CD4-positive, alpha-beta T cell treated with Interleukin-1 beta for 1 hour (primary cell): ENCODE measurements around the gene VMP1.

Source experiments
- DNase-seq, 2 donors: peaks; one replicate each; pipeline ENCODE4 v3.0.0-alpha.2; 2020 to 2022

VMP1 gene

DNA sequence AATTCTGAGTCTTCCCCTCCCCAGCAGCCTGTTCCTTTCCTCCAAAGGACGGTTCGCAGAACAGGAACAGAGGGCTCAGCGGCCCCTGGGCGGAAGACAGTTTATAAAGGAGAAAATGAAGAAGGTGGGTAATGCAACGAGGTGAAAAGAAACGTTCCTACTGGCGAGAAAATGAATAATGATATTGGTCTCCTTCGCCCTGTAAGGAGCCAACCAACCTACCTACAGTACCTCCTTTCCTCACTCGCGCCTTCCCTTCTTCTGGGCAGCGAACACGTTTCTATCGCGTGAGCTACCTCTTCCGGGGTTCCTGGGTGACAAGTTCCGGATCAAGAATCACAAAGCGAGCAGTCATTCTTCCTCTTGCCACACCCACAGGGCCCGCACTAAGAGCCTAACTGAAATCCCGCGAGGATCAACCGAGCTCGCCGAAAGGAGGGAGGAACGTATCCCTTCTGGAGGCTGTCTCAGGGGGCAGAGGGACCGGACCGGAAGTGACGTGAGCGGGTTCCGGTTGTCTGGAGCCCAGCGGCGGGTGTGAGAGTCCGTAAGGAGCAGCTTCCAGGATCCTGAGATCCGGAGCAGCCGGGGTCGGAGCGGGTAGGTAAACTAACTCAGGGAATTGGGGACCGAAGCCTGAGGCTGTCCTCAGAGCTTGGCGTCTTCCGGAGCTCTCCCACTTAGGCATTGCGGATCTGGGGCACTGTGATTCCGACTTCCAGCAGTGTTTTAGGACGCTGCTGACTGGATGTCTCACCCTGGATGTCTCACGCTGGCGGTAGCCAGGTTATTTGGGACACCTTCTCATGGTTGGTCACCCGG lies at the start of gene VMP1, which contains the start of gene PTRH2:
VMP1 (plus strand) TSS at position 506 of the 822 bp plus-strand sequence. CDS start 23,793 bp downstream, outside the sequence.
PTRH2 (minus strand) TSS at position 282 of the 822 bp plus-strand sequence. CDS start 9,452 bp downstream, outside the sequence.
- DNase-seq, result peak; percentile 94 to 95

- DNase-seq, result no peak
These were observed 41.2 kb upstream of the VMP1 start for GRCh38 chr17:59666235-59666634.

- DNase-seq, result no peak
These were observed 38.6 kb upstream of the VMP1 start for GRCh38 chr17:59668816-59669215.

DNA sequence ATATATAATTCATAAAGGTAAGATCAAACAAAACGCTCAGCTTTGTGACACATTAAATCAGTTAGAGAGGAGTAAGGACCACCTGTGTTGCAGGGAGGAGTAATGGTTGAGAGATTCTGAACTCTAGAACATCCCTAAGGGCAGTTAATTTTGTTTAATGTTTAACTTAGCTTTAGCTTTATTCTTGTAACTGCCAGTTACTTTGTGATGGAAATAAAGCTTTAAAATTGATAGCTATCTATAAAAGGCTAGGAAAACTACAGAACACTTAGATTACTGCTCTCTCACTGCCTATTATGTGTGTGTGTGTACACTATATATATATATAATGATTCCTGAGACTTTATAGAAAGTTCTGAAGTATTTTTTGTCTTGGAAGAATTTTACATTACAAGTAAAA lies 38.0 kb upstream of the VMP1 start:
- DNase-seq, result no peak

GRCh38 chr17:59669944-59670343 lies 37.5 kb upstream of the VMP1 start:
- DNase-seq, result no peak

GRCh38 chr17:59671386-59671785 lies 36.1 kb upstream of the VMP1 start:
- no peak for DNase-seq

DNA sequence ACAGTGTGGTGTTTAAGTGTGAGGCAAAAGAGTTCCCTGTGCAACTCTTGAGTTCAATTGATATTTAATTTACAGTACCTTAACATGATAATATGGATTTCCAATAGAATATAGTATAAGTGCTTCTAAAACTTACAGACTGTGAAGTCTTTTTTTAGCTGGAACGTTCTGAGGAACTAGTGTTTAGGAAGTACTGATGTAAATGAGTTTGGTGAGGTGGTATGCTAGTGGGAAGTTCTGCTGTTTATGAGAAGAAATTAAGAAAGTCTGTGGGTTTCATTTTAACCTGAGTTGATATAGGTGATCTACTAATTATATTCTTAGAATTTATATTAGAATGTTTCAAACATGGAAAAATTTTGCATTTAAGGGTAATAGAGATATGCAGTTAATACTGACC lies 32.2 kb upstream of the VMP1 start:
- DNase-seq, result no peak

GRCh38 chr17:59676716-59677115 lies 30.7 kb upstream of the VMP1 start:
- no peak for DNase-seq

DNA sequence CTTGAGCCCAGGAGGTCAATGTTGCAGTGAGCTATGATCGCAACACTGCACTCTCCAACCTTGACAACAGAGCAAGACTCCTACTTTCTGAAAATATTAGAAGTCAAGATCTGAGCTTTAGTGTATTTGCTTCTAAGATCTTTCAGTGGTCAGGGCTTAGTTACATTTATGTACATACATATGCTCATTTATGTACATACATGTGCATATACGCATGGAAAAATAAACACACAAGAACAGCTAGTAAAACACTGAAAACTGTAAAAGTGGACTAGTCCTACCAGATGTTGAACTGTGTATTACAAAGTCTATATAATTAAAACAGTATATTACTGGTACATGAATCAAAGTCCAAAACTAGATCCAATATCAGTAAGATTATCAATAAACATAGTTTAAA lies 28.5 kb upstream of the VMP1 start:
- DNase-seq, result no peak

DNA sequence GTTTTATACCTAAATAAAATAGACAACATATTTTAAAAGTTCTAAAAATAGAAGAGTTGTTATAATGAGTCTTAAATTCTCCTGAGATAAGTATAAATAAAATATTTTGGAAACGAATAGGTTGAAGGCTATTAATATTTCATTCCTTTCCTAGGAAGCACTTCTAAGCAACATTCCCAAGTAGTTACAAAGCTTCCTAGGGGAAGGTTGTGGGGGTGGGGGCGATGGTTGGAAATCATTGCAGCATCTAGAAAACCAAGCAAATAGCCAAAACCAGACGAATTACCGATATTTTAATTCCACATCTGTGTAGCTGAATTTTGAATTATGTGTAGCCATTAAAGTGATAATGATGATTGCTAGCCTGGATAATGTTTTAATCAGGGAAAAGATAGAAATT lies 27.1 kb upstream of the VMP1 start:
- no peak for DNase-seq

- DNase-seq, result no peak
These were observed 24.2 kb upstream of the VMP1 start for GRCh38 chr17:59683283-59683682.

- no peak for DNase-seq
These were observed 22.5 kb upstream of the VMP1 start for GRCh38 chr17:59684967-59685366.

GRCh38 chr17:59688008-59688407 lies 19.4 kb upstream of the VMP1 start:
- DNase-seq, result no peak

- no peak for DNase-seq
These were observed 19.0 kb upstream of the VMP1 start for GRCh38 chr17:59688496-59688895.

- DNase-seq, result no peak
These were observed 13.9 kb upstream of the VMP1 start for GRCh38 chr17:59693582-59693981.

- DNase-seq, result no peak
These were observed 13.1 kb upstream of the VMP1 start for GRCh38 chr17:59694344-59694743.

DNA sequence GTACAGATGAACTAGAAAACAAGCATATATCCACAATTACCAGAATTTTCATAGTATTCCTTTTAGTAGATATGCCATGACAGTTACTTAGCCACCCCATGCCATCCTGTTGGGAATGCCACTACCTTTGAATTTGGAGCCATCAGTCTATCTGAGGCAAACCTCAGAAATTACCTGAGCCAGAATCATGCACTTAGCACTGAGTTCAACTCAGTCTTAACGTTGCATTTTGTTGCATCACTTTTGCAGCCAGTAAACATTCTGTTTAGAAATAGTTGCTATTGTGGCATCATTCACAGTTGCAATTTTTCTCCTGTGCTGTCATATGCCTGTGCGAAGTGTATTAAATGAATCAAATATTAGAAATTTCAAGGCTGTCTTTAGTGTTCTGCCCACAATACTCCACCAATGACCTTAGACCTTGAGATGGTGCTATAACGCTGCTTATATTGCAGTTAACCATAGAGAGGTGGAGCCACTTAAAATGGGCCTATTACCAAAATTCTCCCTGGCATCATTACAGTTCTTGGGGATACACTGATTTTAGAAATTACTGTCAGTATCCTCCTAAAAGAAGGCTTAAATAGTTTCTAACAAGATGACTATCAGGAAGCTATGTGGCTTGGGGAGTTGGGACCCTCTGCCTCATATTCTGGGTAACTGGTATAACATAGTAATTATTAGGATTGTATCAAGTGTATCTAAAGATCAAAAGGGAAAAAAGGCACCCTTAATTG lies 11.3 kb upstream of the VMP1 start:
- DNase-seq, result no peak

DNA sequence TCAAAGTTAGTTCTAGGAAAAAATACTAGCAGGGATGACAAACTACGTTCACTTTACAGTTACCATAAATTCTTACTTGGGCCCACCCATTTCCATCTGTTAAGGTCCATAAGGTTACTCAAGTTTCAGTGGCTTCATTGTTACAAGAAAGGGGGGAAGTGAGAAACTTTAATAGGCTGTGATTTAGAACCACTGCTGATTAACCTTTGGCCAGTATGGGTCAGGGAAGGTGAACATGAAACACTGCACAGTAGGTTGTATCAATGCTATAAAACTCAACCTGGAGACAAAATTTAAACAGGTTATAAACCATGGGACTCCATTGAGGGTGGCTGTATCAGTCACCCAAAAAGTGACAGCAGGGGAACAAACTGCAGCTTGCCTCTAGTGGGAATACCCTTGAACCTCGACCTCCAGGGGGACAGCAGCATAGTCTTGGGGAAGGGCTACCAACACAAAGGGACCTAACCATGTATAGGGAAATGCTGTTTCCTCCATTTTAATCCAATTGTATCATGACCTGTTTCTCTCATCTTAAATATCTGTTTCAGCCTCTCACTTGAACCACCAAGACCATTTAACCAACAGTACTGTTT lies 10.7 kb upstream of the VMP1 start:
- no peak for DNase-seq

GRCh38 chr17:59698143-59698542 lies 9.3 kb upstream of the VMP1 start:
- no peak for DNase-seq

DNA sequence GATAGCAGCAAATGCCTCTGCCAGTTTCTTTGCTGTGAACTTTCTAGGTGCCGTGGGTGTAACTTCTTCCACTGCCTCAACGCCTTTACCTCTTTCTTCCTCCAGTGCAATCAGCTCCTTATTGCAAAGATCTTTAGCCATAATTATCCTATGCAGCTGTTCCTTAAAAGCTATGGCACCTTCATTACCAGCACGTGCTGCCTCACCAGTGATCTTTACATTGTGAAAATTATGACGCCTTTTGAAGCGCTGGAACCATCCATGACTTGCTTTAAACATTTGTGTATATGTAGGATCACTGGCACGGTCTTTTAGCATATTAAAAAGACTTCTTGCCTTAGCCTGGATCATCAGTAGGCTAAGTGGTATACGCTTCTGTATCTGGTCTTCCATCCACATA lies 8.2 kb upstream of the VMP1 start:
- no peak for DNase-seq

DNA sequence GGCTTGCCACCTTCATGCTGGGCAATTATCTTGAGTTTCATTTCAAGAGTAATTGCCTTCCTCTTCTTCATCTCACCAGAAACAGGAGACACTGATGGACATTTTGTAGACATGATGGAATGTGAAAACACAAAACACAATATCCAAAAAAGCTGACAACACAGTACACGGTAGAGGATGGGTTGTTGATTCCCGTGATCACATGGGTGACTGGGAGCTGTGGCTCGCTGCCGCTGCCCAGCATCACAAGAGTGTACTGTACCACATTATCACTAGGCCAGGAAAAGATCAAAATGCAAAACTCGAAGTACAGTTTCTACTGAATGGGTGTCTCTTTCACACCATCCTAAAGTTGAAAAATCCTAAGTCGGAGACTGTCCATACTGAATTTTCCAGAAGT lies 7.7 kb upstream of the VMP1 start:
- DNase-seq, result no peak

- DNase-seq, result no peak
These were observed 5.2 kb upstream of the VMP1 start for GRCh38 chr17:59702304-59702703.

- peak in 1 of 2 donors; percentile 2 for DNase-seq
These were observed 547 bp downstream of the VMP1 start for GRCh38 chr17:59707971-59708430.

- no peak for DNase-seq
These were observed 4.5 kb downstream of the VMP1 start for GRCh38 chr17:59711936-59712335.
